CD4-positive, CD25-positive, alpha-beta regulatory T cell (primary cell): ENCODE data around the gene MET. TPM values are rescaled to one million over a fixed set of nuclear protein-coding genes. Genes with fewer than 3 reads are reported as not detected.

Experiments
- ATAC-seq, 2 donors: fragments of 150-1000 bp; cut with Tn5 transposase; one replicate each; pipeline ENCODE4 v1.10.0; 2021; ENCODE audit warnings: low read depth in 2 of 2, moderate number of reproducible peaks in 2 of 2, moderate library complexity in 1 of 2
- DNase-seq, 3 donors: peaks; one replicate each; pipeline versions ENCODE4 v3.0.0 to v3.0.0-alpha.2; 2012 to 2022; ENCODE audit warnings: mixed read lengths in 1 of 3
- H3K27ac ChIP-seq: one replicate; pipeline ENCODE4 v1.7.0; 2013; ENCODE audit warnings: mild to moderate bottlenecking, low read length; ENCODE audit not compliant: insufficient read depth, poor library complexity, severe bottlenecking
- H3K27me3 ChIP-seq: one replicate; pipeline ENCODE4 v1.7.0; 2013; ENCODE audit warnings: low read length; ENCODE audit not compliant: control insufficient read depth, insufficient read depth
- H3K36me3 ChIP-seq: one replicate; pipeline ENCODE4 v1.7.0; 2013; ENCODE audit warnings: mild to moderate bottlenecking, low read length, moderate library complexity; ENCODE audit not compliant: control insufficient read depth, insufficient read depth
- H3K4me1 ChIP-seq: 2 replicates; pipeline ENCODE4 v1.7.0; 2013; ENCODE audit warnings: mild to moderate bottlenecking, low read length; ENCODE audit not compliant: insufficient read depth, control insufficient read depth, poor library complexity, severe bottlenecking
- H3K4me3 ChIP-seq: one replicate; pipeline ENCODE4 v1.7.0; 2013; ENCODE audit warnings: low read depth, mild to moderate bottlenecking, low read length, moderate library complexity
- H3K9me3 ChIP-seq, 2 experiments: 1 replicate in 1 of 2; 2 replicates in 1 of 2; pipeline ENCODE4 v1.7.0; 2013; ENCODE audit warnings: low read length in 2 of 2, mild to moderate bottlenecking in 1 of 2, moderate library complexity in 1 of 2; ENCODE audit not compliant: control insufficient read depth in 2 of 2
- H3K27ac Mint-ChIP-seq, 3 donors: one replicate each; pipeline ENCODE4 v1.8.0; 2020 to 2022; ENCODE audit warnings: mild to moderate bottlenecking in 3 of 3, mixed read lengths in 3 of 3, moderate library complexity in 2 of 3
- H3K27me3 Mint-ChIP-seq: one replicate; pipeline ENCODE4 v1.8.0; 2022; ENCODE audit warnings: mild to moderate bottlenecking, mixed read lengths
- H3K36me3 Mint-ChIP-seq: one replicate; pipeline ENCODE4 v1.8.0; 2020; ENCODE audit warnings: mixed read lengths
- H3K4me1 Mint-ChIP-seq, 4 donors: one replicate each; pipeline ENCODE4 v1.8.0; 2020 to 2022; ENCODE audit warnings: mixed read lengths in 4 of 4, mild to moderate bottlenecking in 1 of 4
- H3K4me3 Mint-ChIP-seq, 4 donors: one replicate each; pipeline ENCODE4 v1.8.0; 2020 to 2022; ENCODE audit warnings: mild to moderate bottlenecking in 4 of 4, mixed read lengths in 4 of 4, moderate library complexity in 3 of 4
- H3K9me3 Mint-ChIP-seq, 7 donors: one replicate each; pipeline ENCODE4 v1.8.0; 2020 to 2022; ENCODE audit warnings: mixed read lengths in 7 of 7, mild to moderate bottlenecking in 3 of 7, moderate library complexity in 2 of 7
- polyA plus RNA-seq, 4 donors: library from polyadenylated mRNA; unstranded; fragments of 300-500 nt; fragmentation: Illumina TruSeq; gene quantifications; one replicate each; pipeline ENCODE4 v1.2.3, GENCODE V29; 2021
- total RNA-seq: library from RNA; stranded (reverse); gene quantifications from one replicate; pipeline ENCODE4 v1.2.3, GENCODE V29; 2022

Gene MET
- total and polyA plus RNA-seq, 5 donors from 2014 or later = not detected

- no peaks in the 10 kb centered on the region for H3K36me3 Mint-ChIP-seq
- no peak overlapping the region for H3K4me3 Mint-ChIP-seq
- no peaks in the 10 kb centered on the region for H3K27me3 Mint-ChIP-seq
- H3K9me3 Mint-ChIP-seq = peaks cover 0 to 2% (median 0%) of the 10 kb centered on the region in 7 donors
- no peak overlapping the region for H3K27ac ChIP-seq
- H3K4me3 ChIP-seq = no peak overlapping the region
- no peaks in the 10 kb centered on the region for H3K27me3 ChIP-seq
- no peaks in the 10 kb centered on the region for H3K4me1 Mint-ChIP-seq
- H3K27ac Mint-ChIP-seq = no peak overlapping the region
- DNase-seq (no peak), ATAC-seq (no peak)
- no peaks in the 10 kb centered on the region for H3K9me3 ChIP-seq
- H3K4me1 ChIP-seq = no peaks in the 10 kb centered on the region
- no peaks in the 10 kb centered on the region for H3K36me3 ChIP-seq
Observed at GRCh38 chr7:116724560-116725231, 52.7 kb downstream of the MET start.

GRCh38 chr7:116726149-116726548 lies 54.2 kb downstream of the MET start:
- no peak overlapping the region for H3K4me3 Mint-ChIP-seq
- peaks cover 9% of the 10 kb centered on the region for H3K27me3 Mint-ChIP-seq
- no peaks in the 10 kb centered on the region for H3K36me3 Mint-ChIP-seq

GRCh38 chr7:116726713-116727431 lies 54.9 kb downstream of the MET start:
- Mint-ChIP-seq H3K27ac (no peak overlapping the region), H3K27me3 (peaks cover 9% of the 10 kb centered on the region), H3K9me3 (peaks cover 0 to 3% (median 0%) of the 10 kb centered on the region in 7 donors), H3K4me1 (no peaks in the 10 kb centered on the region), H3K36me3 (no peaks in the 10 kb centered on the region), H3K4me3 (no peak overlapping the region)
- Histone ChIP-seq H3K27me3 (no peaks in the 10 kb centered on the region), H3K36me3 (no peaks in the 10 kb centered on the region), H3K27ac (no peak overlapping the region), H3K4me3 (no peak overlapping the region), H3K9me3 (no peaks in the 10 kb centered on the region), H3K4me1 (no peaks in the 10 kb centered on the region)
- ATAC-seq = no peak
- no peak for DNase-seq

More at GRCh38 chr7:116726149-116726548, 54.2 kb downstream of the MET start:
- H3K27ac Mint-ChIP-seq = no peak overlapping the region
- H3K27ac ChIP-seq = no peak overlapping the region
- H3K4me3 ChIP-seq = no peak overlapping the region
- peaks cover 0 to 3% (median 0%) of the 10 kb centered on the region in 7 donors for H3K9me3 Mint-ChIP-seq
- H3K4me1 ChIP-seq = no peaks in the 10 kb centered on the region
- ATAC-seq (no peak), DNase-seq (no peak)
- H3K4me1 Mint-ChIP-seq = no peaks in the 10 kb centered on the region
- no peaks in the 10 kb centered on the region for H3K27me3 ChIP-seq
- H3K36me3 ChIP-seq = no peaks in the 10 kb centered on the region
- no peaks in the 10 kb centered on the region for H3K9me3 ChIP-seq

- ATAC-seq (no peak), DNase-seq (no peak)
- H3K4me3 Mint-ChIP-seq = no peak overlapping the region
- H3K27me3 Mint-ChIP-seq = peaks cover 9% of the 10 kb centered on the region
- Histone ChIP-seq H3K27me3 (no peaks in the 10 kb centered on the region), H3K27ac (no peak overlapping the region), H3K4me3 (no peak overlapping the region), H3K9me3 (no peaks in the 10 kb centered on the region), H3K4me1 (no peaks in the 10 kb centered on the region), H3K36me3 (no peaks in the 10 kb centered on the region)
- peaks cover 0 to 3% (median 0%) of the 10 kb centered on the region in 7 donors for H3K9me3 Mint-ChIP-seq
- no peaks in the 10 kb centered on the region for H3K4me1 Mint-ChIP-seq
- H3K27ac Mint-ChIP-seq = no peak overlapping the region
- H3K36me3 Mint-ChIP-seq = no peaks in the 10 kb centered on the region
Observed at GRCh38 chr7:116727432-116728009, 55.5 kb downstream of the MET start.

GRCh38 chr7:116728413-116728812 lies 56.4 kb downstream of the MET start:
- Histone ChIP-seq H3K4me1 (no peaks in the 10 kb centered on the region), H3K9me3 (no peaks in the 10 kb centered on the region), H3K4me3 (no peak overlapping the region), H3K36me3 (no peaks in the 10 kb centered on the region), H3K27ac (no peak overlapping the region), H3K27me3 (no peaks in the 10 kb centered on the region)
- ATAC-seq = no peak
- H3K4me3 Mint-ChIP-seq = no peak overlapping the region
- H3K27ac Mint-ChIP-seq = no peak overlapping the region
- peaks cover 0 to 5% (median 0%) of the 10 kb centered on the region in 7 donors for H3K9me3 Mint-ChIP-seq
- H3K27me3 Mint-ChIP-seq = peaks cover 9% of the 10 kb centered on the region
- H3K36me3 Mint-ChIP-seq = no peaks in the 10 kb centered on the region
- DNase-seq = no peak
- H3K4me1 Mint-ChIP-seq = no peaks in the 10 kb centered on the region

GRCh38 chr7:116730097-116731022 lies 58.4 kb downstream of the MET start:
- Histone ChIP-seq H3K4me3 (no peak overlapping the region), H3K27ac (no peak overlapping the region), H3K27me3 (no peaks in the 10 kb centered on the region), H3K4me1 (no peaks in the 10 kb centered on the region), H3K36me3 (no peaks in the 10 kb centered on the region), H3K9me3 (no peaks in the 10 kb centered on the region)
- no peaks in the 10 kb centered on the region for H3K36me3 Mint-ChIP-seq
- peaks cover 9% of the 10 kb centered on the region for H3K27me3 Mint-ChIP-seq
- no peaks in the 10 kb centered on the region for H3K4me1 Mint-ChIP-seq
- H3K27ac Mint-ChIP-seq = no peak overlapping the region
- ATAC-seq (no peak), DNase-seq (no peak)
- H3K9me3 Mint-ChIP-seq = peaks cover 0 to 5% (median 0%) of the 10 kb centered on the region in 7 donors
- no peak overlapping the region for H3K4me3 Mint-ChIP-seq

- Histone ChIP-seq H3K4me3 (no peak overlapping the region), H3K4me1 (no peaks in the 10 kb centered on the region), H3K27me3 (no peaks in the 10 kb centered on the region), H3K27ac (no peak overlapping the region), H3K36me3 (no peaks in the 10 kb centered on the region), H3K9me3 (no peaks in the 10 kb centered on the region)
- Mint-ChIP-seq H3K9me3 (peaks cover 0 to 5% (median 0%) of the 10 kb centered on the region in 7 donors), H3K27me3 (peaks cover 9% of the 10 kb centered on the region), H3K4me1 (no peaks in the 10 kb centered on the region), H3K4me3 (no peak overlapping the region), H3K27ac (no peak overlapping the region), H3K36me3 (no peaks in the 10 kb centered on the region)
- DNase-seq (no peak), ATAC-seq (no peak)
Observed at GRCh38 chr7:116731023-116731395, 59.0 kb downstream of the MET start.
